ENCODE data around the gene NANOG. TPM values are rescaled to one million over a fixed set of nuclear protein-coding genes. Genes with fewer than 3 reads are reported as not detected.

The NANOG gene
- total RNA-seq, 1 donor from 2014 or later, result 0.16 TPM

DNA sequence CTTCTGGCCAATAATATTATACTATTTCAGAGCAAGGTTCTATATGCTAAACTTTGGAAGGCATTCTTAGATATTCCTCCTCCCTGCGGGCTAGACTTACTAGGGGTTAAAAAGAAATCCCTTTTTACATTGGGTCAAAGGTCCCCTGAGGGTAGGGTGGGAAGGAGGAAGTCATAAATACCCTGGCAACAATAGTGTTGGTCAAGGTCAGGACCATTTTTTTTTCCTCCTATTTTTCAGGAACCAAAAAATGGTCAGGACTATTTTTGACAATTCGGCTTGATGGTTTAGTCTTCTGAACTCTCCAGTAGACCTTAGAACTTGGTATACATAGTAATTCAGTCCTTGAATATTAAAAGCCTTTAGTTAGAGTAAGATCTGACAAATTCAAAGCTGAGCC lies 4.5 kb upstream of the NANOG start:
- no peak overlapping the region for H3K4me2 ChIP-seq (ENCODE audit: low read length)
- H3K27ac Mint-ChIP-seq (ENCODE audit: unreplicated experiment), result no peak overlapping the region

GRCh38 chr12:7787574-7788293 lies 1.5 kb upstream of the NANOG start:
- H3K4me3 ChIP-seq (ENCODE audit: insufficient read depth, low read depth, low read length), result no peak overlapping the region
- H3K4me1 ChIP-seq (ENCODE audit: insufficient read depth, low read length), result no peaks in the 10 kb centered on the region
- no peak overlapping the region for H3K9ac ChIP-seq (ENCODE audit: low read length)
- H3K27me3 ChIP-seq (ENCODE audit: insufficient read depth, low read length), result peaks cover 7% of the 10 kb centered on the region
- H3K4me2 ChIP-seq (ENCODE audit: low read length), result no peak overlapping the region
- Mint-ChIP-seq H3K27ac (ENCODE audit: unreplicated experiment) (no peak overlapping the region), H3K36me3 (ENCODE audit: low read depth, unreplicated experiment) (no peaks in the 10 kb centered on the region), H3K4me3 (ENCODE audit: unreplicated experiment) (peak overlapping the region; percentile 63), H3K4me1 (ENCODE audit: low read depth, unreplicated experiment) (peaks cover 8% of the 10 kb centered on the region), H3K27me3 (ENCODE audit: low read depth, unreplicated experiment) (peaks cover 27% of the 10 kb centered on the region), H3K9me3 (ENCODE audit: unreplicated experiment) (no peaks in the 10 kb centered on the region)
- H3K9me3 ChIP-seq (ENCODE audit: insufficient read depth, low read depth, low read length), result no peaks in the 10 kb centered on the region
- no peak overlapping the region for H2AFZ ChIP-seq (ENCODE audit: low read depth, low read length)
- TF ChIP-seq CTCF (IDR thresholded peaks at IDR 0.05; ENCODE audit: insufficient read depth, low read depth, low read length), result no peak
- H3K27ac ChIP-seq (ENCODE audit: low read depth, low read length), result no peak overlapping the region
- H3K79me2 ChIP-seq (ENCODE audit: insufficient read depth, low read length), result no peaks in the 10 kb centered on the region
- FAIRE-seq, result no peak
- no peak for DNase-seq (ENCODE audit: low read depth)
- H3K36me3 ChIP-seq (ENCODE audit: insufficient read depth, low read length), result no peaks in the 10 kb centered on the region
- no peaks in the 10 kb centered on the region for H4K20me1 ChIP-seq (ENCODE audit: insufficient read depth, low read length)

More for the DNA sequence above, 4.5 kb upstream of the NANOG start:
- Histone ChIP-seq H3K27me3 (ENCODE audit: insufficient read depth, low read length) (no peaks in the 10 kb centered on the region), H3K4me1 (ENCODE audit: insufficient read depth, low read length) (no peaks in the 10 kb centered on the region), H2AFZ (ENCODE audit: low read depth, low read length) (no peak overlapping the region), H3K9me3 (ENCODE audit: insufficient read depth, low read depth, low read length) (no peaks in the 10 kb centered on the region), H3K79me2 (ENCODE audit: insufficient read depth, low read length) (no peaks in the 10 kb centered on the region), H3K36me3 (ENCODE audit: insufficient read depth, low read length) (no peaks in the 10 kb centered on the region), H3K27ac (ENCODE audit: low read depth, low read length) (no peak overlapping the region), H3K4me3 (ENCODE audit: insufficient read depth, low read depth, low read length) (no peak overlapping the region), H3K9ac (ENCODE audit: low read length) (no peak overlapping the region), H4K20me1 (ENCODE audit: insufficient read depth, low read length) (no peaks in the 10 kb centered on the region)
- DNase-seq (ENCODE audit: low read depth), result no peak
- Mint-ChIP-seq H3K9me3 (ENCODE audit: unreplicated experiment) (no peaks in the 10 kb centered on the region), H3K4me1 (ENCODE audit: low read depth, unreplicated experiment) (peaks cover 8% of the 10 kb centered on the region), H3K36me3 (ENCODE audit: low read depth, unreplicated experiment) (no peaks in the 10 kb centered on the region), H3K4me3 (ENCODE audit: unreplicated experiment) (no peak overlapping the region), H3K27me3 (ENCODE audit: low read depth, unreplicated experiment) (peaks cover 20% of the 10 kb centered on the region)
- no peak for TF ChIP-seq EZH2 (IDR thresholded peaks at IDR 0.05; ENCODE audit: insufficient read depth, low read length)
- TF ChIP-seq CTCF (IDR thresholded peaks at IDR 0.05; ENCODE audit: insufficient read depth, low read depth, low read length), result no peak
- no peak for FAIRE-seq

GRCh38 chr12:7788294-7788660 lies 925 bp upstream of the NANOG start:
- Histone ChIP-seq H3K36me3 (ENCODE audit: insufficient read depth, low read length) (no peaks in the 10 kb centered on the region), H3K9ac (ENCODE audit: low read length) (no peak overlapping the region), H3K27me3 (ENCODE audit: insufficient read depth, low read length) (peaks cover 7% of the 10 kb centered on the region), H3K79me2 (ENCODE audit: insufficient read depth, low read length) (no peaks in the 10 kb centered on the region), H4K20me1 (ENCODE audit: insufficient read depth, low read length) (no peaks in the 10 kb centered on the region), H3K4me3 (ENCODE audit: insufficient read depth, low read depth, low read length) (no peak overlapping the region), H3K4me1 (ENCODE audit: insufficient read depth, low read length) (no peaks in the 10 kb centered on the region), H3K4me2 (ENCODE audit: low read length) (no peak overlapping the region), H3K27ac (ENCODE audit: low read depth, low read length) (no peak overlapping the region), H3K9me3 (ENCODE audit: insufficient read depth, low read depth, low read length) (no peaks in the 10 kb centered on the region), H2AFZ (ENCODE audit: low read depth, low read length) (no peak overlapping the region)
- H3K27ac Mint-ChIP-seq (ENCODE audit: unreplicated experiment), result no peak overlapping the region
- FAIRE-seq (no peak), DNase-seq (ENCODE audit: low read depth) (no peak)
- peak overlapping the region; percentile 63 for H3K4me3 Mint-ChIP-seq (ENCODE audit: unreplicated experiment)
- H3K36me3 Mint-ChIP-seq (ENCODE audit: low read depth, unreplicated experiment), result no peaks in the 10 kb centered on the region
- peaks cover 8% of the 10 kb centered on the region for H3K4me1 Mint-ChIP-seq (ENCODE audit: low read depth, unreplicated experiment)
- peaks cover 27% of the 10 kb centered on the region for H3K27me3 Mint-ChIP-seq (ENCODE audit: low read depth, unreplicated experiment)
- H3K9me3 Mint-ChIP-seq (ENCODE audit: unreplicated experiment), result no peaks in the 10 kb centered on the region
- no peak for TF ChIP-seq CTCF (IDR thresholded peaks at IDR 0.05; ENCODE audit: insufficient read depth, low read depth, low read length)
- TF ChIP-seq EZH2 (IDR thresholded peaks at IDR 0.05; ENCODE audit: insufficient read depth, low read length), result no peak

Data from astrocyte (in vitro differentiated cells and primary cell).